Esophagus muscularis mucosa (tissue), 4 donors: ENCODE results near the gene NHEJ1. TPM values are rescaled to one million over a fixed set of nuclear protein-coding genes. Genes with fewer than 3 reads are reported as not detected.

Experiments used
- DNase-seq: peaks from one replicate; pipeline ENCODE4 v3.0.0-alpha.2; 2017; ENCODE audit errors: extremely low spot score
- H3K27ac ChIP-seq, 4 donors: fragments of 200-600 bp; sonication (generic); replicated peaks in 1 of 4; 1 replicate in 3 of 4; 2 replicates in 1 of 4; pipeline ENCODE4 v1.5.1; 2016 to 2019; ENCODE audit warnings: mild to moderate bottlenecking in 1 of 4
- H3K27me3 ChIP-seq, 4 donors: fragments of 200-600 bp; sonication (generic); one replicate each; pipeline versions ENCODE4 v1.5.1 to v1.6.0; 2016 to 2019
- H3K36me3 ChIP-seq, 4 donors: fragments of 200-600 bp; sonication (generic); one replicate each; pipeline ENCODE4 v1.5.1; 2016 to 2019
- H3K4me1 ChIP-seq, 4 donors: fragments of 200-600 bp; sonication (generic); one replicate each; pipeline ENCODE4 v1.5.1; 2016 to 2019
- H3K4me3 ChIP-seq, 4 donors: fragments of 200-600 bp; sonication (generic); 1 replicate in 2 of 4; 2 replicates in 2 of 4; pipeline ENCODE4 v1.5.1; 2016 to 2019; ENCODE audit warnings: mild to moderate bottlenecking in 4 of 4, moderate library complexity in 1 of 4
- H3K9me3 ChIP-seq, 4 donors: fragments of 200-600 bp; sonication (generic); 1 replicate in 3 of 4; 2 replicates in 1 of 4; pipeline ENCODE4 v1.5.1; 2016 to 2019
- CTCF ChIP-seq, 3 experiments: fragments of 200-600 bp in 2 of 3; fragments of 450-650 bp in 1 of 3; sonication (generic) in 2 of 3; IDR thresholded peaks; one replicate each; pipeline ENCODE4 v1.5.1; 2017 to 2019; ENCODE audit warnings: antibody characterized with exemption in 3 of 3, mild to moderate bottlenecking in 2 of 3, moderate library complexity in 1 of 3
- EP300 ChIP-seq: sonication (generic); formaldehyde crosslinking; IDR thresholded peaks from one replicate; pipeline ENCODE4 v1.6.1; 2017; ENCODE audit warnings: antibody characterized with exemption
- POLR2A ChIP-seq: fragments of 450-650 bp; IDR thresholded peaks from one replicate; pipeline ENCODE4 v1.6.1; 2017; ENCODE audit warnings: antibody characterized with exemption, moderate library complexity, mild to moderate bottlenecking, low read depth
- POLR2AphosphoS5 ChIP-seq, 2 donors: sonication (generic); formaldehyde crosslinking; IDR thresholded peaks; one replicate each; pipeline ENCODE4 v1.6.1; 2017; ENCODE audit warnings: antibody characterized with exemption in 2 of 2
- WGBS: methylation state at CpG from one replicate; pipeline ENCODE4 v1.1.5; 2018; 5-methylcytosine and 5-hydroxymethylcytosine counted together
- intact Hi-C: fragments of 100-400 bp; cut with DNase I; formaldehyde crosslinking; loops from one replicate; pipeline ENCODE4 v1.15.1; 2023
- total RNA-seq, 4 donors: library from RNA; depleted of rRNA; stranded (reverse); fragments of >200 nt; gene quantifications; one replicate each; pipeline versions ENCODE4 v1.1.0 to v1.2.1, GENCODE V29; 2016

Gene NHEJ1
- total RNA-seq, 4 donors from 2014 or later, result 15.1 to 24.4 (median 17.8) TPM

GRCh38 chr2:219107758-219108157, 52.9 kb downstream of the NHEJ1 start:
- Histone ChIP-seq H3K4me1 (peaks cover 0 to 15% (median 6%) of the 10 kb centered on the region in 4 donors), H3K4me3 (no peak overlapping the region), H3K27ac (no peak overlapping the region), H3K27me3 (no peaks in the 10 kb centered on the region), H3K9me3 (no peaks in the 10 kb centered on the region), H3K36me3 (no peaks in the 10 kb centered on the region)
- no peak for DNase-seq
- WGBS, result 62% methylated on average over 8 of the region's 8 CpGs
- intact Hi-C loops, result no loop called here
- TF ChIP-seq POLR2AphosphoS5 (IDR thresholded peaks at IDR 0.05), result no peak
- no peak for TF ChIP-seq EP300
- TF ChIP-seq CTCF (IDR thresholded peaks at IDR 0.05), result no peak
- no peak for TF ChIP-seq POLR2A

GRCh38 chr2:219106251-219106650, 54.4 kb downstream of the NHEJ1 start:
- intact Hi-C loops, result no loop called here
- WGBS, result 89% methylated on average over 3 of the region's 3 CpGs
- H3K9me3 ChIP-seq, result no peaks in the 10 kb centered on the region
- H3K27me3 ChIP-seq, result no peaks in the 10 kb centered on the region
- H3K4me1 ChIP-seq, result peaks cover 0 to 15% (median 6%) of the 10 kb centered on the region in 4 donors
- H3K27ac ChIP-seq, result no peak overlapping the region
- no peaks in the 10 kb centered on the region for H3K36me3 ChIP-seq
- H3K4me3 ChIP-seq, result no peak overlapping the region
- TF ChIP-seq POLR2AphosphoS5 (IDR thresholded peaks at IDR 0.05) (no peak), CTCF (IDR thresholded peaks at IDR 0.05) (no peak), EP300 (no peak), POLR2A (no peak)
- no peak for DNase-seq

GRCh38 chr2:219104107-219105035, 56.2 kb downstream of the NHEJ1 start:
- Histone ChIP-seq H3K27me3 (no peaks in the 10 kb centered on the region), H3K27ac (no peak overlapping the region), H3K9me3 (no peaks in the 10 kb centered on the region), H3K4me3 (no peak overlapping the region), H3K4me1 (peaks cover 0 to 13% (median 6%) of the 10 kb centered on the region in 4 donors), H3K36me3 (no peaks in the 10 kb centered on the region)
- TF ChIP-seq POLR2A (no peak), CTCF (IDR thresholded peaks at IDR 0.05) (peak in 1 of 3 experiments; percentile 59)
- intact Hi-C loops, result no loop called here
- 73% methylated on average over 4 of the region's 4 CpGs for WGBS
- DNase-seq, result no peak

- WGBS, result 92% methylated on average over 1 of the region's 1 CpG
- Histone ChIP-seq H3K9me3 (no peaks in the 10 kb centered on the region), H3K27ac (no peak overlapping the region), H3K27me3 (no peaks in the 10 kb centered on the region), H3K4me1 (no peaks in the 10 kb centered on the region), H3K36me3 (no peaks in the 10 kb centered on the region), H3K4me3 (no peak overlapping the region)
- TF ChIP-seq CTCF (IDR thresholded peaks at IDR 0.05) (no peak), EP300 (no peak), POLR2A (no peak), POLR2AphosphoS5 (IDR thresholded peaks at IDR 0.05) (no peak)
- intact Hi-C loops, result no loop called here
- no peak for DNase-seq
These were observed 61.3 kb downstream of the NHEJ1 start for GRCh38 chr2:219099329-219099728.
